HG02798 (cell line): ENCODE results near the gene CWC15.
"Not testable (repeated sequence)": the region's sequence is repeated elsewhere in the genome, so short reads cannot be mapped to it uniquely, and the experiment has no call there.

Experiments
- ATAC-seq: cut with Tn5 transposase; IDR thresholded peaks from one replicate; pipeline ENCODE4 v1.9.1; 2021; ENCODE audit warnings: mild to moderate bottlenecking; ENCODE audit not compliant: unreplicated experiment, poor library complexity

Gene CWC15

DNA sequence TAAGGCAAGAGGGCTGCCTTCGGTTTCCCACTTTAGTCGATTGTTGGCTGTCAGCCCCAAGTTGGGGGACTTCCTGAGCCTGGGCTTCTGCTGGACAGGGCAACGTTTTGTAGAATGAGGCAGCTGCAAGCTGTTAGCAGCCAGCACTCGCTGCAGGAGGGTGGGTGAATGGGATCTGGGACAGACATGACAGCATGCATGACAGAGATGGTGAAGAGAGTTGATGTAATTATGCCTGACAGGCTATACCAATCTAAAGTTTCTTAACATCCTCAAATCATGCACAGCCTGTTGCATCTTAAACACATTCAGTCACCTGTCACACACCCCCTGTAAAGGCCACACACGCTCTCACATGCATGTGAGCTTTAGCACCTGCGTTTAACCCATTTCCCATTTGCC, 49.2 kb downstream of the CWC15 start:
- no peak for ATAC-seq

DNA sequence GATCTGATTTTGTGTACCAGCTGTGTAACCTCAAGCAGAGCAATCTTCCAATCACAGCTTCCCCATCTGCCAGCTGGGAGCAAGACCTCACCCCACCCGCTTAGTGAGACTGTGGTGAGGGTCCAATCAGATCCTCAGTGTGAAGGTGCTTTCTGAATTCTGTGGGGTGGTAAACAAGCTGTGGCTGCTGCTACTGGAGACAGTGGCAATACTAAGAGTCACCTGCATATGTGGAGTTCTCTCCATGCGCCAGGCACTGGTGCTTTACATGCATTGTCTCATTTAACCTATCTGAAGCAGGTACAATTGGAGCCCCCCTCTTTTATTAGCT, 50.4 kb downstream of the CWC15 start:
- no peak for ATAC-seq

DNA sequence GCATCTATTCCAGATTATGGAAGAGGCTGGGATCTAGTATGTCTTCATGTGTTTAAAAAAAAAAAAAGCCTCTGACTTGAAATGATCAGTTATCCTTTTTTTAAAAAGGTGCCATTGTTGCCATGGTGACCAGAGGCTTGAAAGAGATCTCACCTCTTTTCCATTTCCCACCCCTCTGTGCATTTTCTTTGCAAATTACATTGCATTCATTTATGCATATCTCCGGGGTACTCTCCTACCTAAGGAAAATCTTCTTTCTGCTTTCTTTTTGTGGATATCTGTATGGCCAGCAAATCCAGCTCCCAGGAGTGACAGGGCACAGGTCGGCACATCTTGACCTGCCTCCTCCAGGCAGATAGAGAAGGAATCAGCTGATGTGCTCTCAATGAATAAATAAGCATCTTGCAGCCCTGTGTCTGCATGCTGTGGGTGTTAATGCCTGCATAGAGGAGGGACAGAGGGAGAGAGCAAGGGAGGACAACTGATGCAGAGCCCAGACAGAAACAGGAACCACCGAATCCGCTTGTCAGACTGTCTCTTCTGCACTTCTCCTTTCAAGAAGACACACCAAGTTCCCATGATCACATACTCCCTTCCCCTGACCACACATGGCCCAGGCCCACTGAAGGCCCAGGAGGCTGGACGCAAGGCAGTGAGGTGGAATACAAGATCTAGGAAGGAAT, 50.9 kb downstream of the CWC15 start:
- no peak for ATAC-seq

DNA sequence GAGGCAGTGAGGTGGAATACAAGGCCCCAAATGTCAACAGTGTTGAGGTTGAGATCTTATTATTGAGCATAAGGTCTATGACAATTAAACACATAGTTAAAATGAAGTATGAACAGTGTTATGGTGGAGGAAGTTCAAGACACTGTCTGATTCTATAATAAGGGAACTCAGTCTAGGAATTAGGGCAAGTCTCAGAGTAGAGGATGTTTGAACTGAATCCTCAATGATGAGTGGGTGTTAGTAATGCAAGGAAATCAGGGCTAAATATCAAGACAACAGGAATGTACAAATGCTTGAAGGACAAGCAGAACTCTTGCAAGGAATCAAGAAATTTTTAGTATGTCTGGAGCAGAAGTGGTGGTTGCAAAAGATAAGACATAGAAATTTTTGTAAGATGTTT, 53.0 kb downstream of the CWC15 start:
- no peak for ATAC-seq

DNA sequence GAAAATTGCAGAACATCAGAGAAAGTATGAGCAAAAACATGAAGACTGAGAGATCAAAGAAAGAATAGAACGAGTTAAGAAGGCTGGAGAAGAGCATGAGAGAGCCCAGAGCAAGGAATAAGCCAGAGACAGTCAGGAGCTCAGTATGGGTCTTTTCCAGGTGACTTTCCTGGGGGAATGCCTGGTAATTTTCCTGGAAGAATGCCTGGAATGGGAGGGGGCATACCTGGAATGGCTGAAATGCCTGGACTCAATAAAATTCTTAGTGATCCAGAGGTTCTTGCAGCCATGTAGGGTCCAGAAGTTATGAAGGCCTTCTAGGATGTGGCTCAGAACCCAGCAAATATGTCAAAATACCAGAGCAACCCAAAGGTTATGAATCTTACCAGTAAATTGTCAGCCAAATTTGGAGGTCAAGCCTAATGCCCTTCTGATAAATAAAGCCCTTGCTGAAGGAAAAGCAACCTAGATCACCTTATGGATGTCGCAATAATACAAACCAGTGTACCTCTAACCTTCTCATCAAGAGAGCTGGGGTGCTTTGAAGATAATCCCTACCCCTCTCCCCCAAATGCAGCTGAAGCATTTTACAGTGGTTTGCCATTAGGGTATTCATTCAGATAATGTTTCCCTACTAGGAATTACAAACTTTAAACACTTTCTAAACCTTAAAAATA, 59.5 kb downstream of the CWC15 start:
- ATAC-seq, result not testable (repeated sequence)

DNA sequence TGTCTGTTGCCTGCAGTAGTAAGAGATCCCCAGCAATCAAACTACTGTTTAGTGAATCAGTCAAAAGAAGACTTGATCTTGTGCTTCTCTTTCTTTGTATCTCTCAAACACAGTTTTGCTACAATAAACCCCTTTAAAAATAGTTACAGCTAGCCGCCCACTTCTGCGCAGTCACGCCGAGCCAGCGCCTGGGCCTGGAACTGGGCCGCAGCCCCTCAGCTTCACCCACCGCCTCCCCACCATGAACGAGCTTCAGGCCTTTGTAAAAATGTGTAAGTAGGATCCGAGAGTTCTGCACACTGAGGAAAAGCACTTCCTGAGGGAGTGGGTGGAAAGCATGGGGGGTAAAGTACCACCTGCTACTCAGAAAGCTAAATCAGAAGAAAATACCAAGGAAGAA, 60.5 kb downstream of the CWC15 start:
- no peak for ATAC-seq
